NCI-H128 (cell line): Measurements from ENCODE around the gene FAM174A.
"Not testable (repeated sequence)": the region's sequence is repeated elsewhere in the genome, so short reads cannot be mapped to it uniquely, and the experiment has no call there.

Source experiments
- DNase-seq: peaks from one replicate; lab custom pipeline; 2025; ENCODE audit not compliant: unreplicated experiment; lab: John Stamatoyannopoulos, UW

The FAM174A gene

GRCh38 chr5:100575815-100576214 lies 40.6 kb downstream of the FAM174A start:
- no peak for DNase-seq

DNA sequence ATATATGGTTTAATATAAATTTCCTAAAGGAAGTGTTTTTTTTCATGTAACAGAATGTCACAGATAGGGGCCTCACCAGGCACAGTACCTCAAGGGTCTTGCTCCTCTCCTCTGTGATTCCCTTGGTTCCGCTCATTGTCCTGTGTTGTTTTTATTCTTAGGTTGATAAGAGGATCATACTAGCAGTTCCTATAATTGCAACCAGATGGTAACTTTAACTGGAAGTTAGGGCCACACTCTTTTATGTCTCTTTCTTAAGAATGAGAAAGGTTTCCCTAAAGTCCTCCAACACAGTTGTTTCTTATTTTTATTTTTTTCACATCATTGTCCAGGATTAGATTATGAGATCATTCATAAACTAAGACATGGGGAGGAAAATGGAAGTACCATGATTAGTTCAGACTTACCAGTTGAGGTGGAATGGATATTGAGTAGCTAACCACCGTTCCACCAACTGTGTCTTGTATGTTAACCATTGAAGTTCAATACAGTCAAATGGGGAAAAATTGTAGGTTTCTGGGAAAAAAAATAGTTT lies 41.1 kb downstream of the FAM174A start:
- no peak for DNase-seq

GRCh38 chr5:100577506-100577905 lies 42.3 kb downstream of the FAM174A start:
- DNase-seq: no peak

GRCh38 chr5:100584069-100584468 lies 48.9 kb downstream of the FAM174A start:
- no peak for DNase-seq

DNA sequence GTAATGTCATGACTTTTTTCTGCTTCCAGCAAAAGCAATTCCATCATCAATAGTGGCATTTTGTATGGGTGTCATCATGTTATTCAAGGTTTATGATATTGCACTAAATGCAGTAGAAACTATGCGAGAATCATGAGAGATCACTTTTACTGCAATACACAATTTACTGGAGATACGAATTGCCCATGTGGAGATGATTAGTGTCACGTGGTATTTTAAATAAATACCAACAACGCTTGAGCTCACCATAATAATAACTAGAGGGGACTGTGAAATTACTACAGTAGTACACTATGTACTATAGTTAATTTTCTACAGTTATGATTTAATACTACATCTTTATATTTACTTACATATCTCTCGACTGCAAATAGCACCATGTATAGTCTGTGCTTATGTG lies 49.7 kb downstream of the FAM174A start:
- no peak for DNase-seq

DNA sequence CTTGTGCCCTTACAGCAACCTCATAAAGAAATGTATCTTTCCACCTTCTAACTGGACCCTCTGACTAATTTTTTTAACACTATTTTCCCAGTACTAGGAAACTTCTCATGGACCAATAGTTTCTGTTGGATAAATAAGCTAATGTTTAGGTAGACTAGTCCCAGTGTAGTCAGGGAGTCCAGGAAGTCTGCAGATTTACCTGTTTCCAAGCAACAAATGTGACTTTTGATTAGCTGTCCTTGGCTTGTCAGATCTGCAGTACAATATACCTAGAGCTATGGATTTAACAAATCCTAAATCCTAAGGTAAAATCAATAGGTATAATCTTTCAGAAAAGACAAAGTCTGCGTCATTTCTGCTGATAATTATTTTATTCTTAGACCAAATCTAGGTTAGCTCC lies 55.7 kb downstream of the FAM174A start:
- no peak for DNase-seq

DNA sequence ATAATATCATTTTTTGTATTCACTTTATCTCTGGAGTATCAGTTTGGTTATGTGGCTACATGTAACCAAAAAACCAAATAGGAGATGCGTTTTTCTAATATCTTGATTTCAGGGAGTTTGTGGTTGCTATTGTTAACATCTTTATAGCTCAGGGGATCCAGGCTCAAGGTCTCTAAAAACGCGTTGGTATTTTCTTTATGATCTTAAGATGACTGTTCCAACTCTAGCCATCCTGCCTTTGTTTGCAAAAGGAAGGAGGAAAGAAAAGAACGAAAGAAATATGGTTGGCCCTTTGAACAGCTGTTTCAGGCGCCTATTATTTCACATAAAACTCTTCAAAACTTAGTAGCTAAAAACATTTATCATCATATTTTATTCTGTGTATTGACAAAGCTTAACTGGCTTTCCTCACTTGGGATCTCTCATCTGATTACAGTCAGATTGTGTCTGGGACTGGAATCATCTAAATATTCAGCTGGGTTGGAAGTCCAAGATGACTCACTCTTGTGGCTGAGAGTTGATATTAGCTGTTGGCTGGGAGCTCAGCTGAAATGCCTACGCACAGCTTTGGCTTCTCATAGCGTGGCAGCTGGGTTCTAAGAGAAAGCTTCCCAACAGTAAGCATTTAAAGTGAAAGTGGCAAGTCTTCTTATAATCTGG lies 60.1 kb downstream of the FAM174A start:
- no peak for DNase-seq

- DNase-seq: no peak
These were observed 60.6 kb downstream of the FAM174A start for GRCh38 chr5:100595812-100596173.

- DNase-seq: no peak
These were observed 63.3 kb downstream of the FAM174A start for GRCh38 chr5:100598446-100598845.

- no peak for DNase-seq
These were observed 65.3 kb downstream of the FAM174A start for GRCh38 chr5:100600298-100600994.

- no peak for DNase-seq
These were observed 68.0 kb downstream of the FAM174A start for GRCh38 chr5:100603141-100603540.

DNA sequence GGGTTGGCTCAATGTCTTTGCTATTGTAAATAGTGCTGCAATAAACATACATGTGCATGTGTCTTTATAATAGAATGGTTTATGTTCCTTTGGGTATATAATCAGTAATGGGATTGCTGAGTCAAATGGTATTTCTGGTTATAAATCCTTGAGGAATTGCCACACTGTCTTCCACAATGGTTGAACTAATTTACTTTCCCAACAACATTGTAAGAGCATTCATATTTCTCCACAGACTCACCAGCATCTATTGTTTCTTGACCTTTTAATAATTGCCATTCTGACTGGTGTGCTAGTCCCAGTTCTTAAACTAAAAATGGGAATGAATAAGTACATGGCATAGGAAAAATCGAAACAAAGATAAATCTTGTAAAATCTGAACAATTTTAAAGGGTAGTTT lies 68.8 kb downstream of the FAM174A start:
- not testable (repeated sequence) for DNase-seq

DNA sequence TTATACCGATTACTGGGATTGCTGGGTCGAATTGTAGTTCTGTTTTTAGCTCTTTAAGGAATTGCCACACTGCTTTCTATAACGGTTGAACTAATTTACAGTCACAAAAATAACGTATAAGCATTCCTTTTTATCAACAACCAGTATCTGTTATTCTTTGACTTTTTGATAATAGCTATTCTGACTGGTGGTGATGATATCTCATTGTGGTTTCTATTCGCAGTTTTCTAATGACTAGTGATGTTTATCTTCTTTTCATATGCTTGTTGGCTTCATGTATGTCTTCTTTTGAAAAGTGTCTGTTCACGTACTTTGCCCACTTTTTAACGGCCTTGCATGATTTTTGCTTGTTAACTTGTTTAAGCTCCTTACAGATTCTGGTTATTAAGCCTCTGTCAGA lies 74.4 kb downstream of the FAM174A start:
- no peak for DNase-seq

GRCh38 chr5:100614308-100614707 lies 79.1 kb downstream of the FAM174A start:
- no peak for DNase-seq

GRCh38 chr5:100615362-100615761 lies 80.2 kb downstream of the FAM174A start:
- no peak for DNase-seq

GRCh38 chr5:100616291-100616690 lies 81.1 kb downstream of the FAM174A start:
- no peak for DNase-seq

DNA sequence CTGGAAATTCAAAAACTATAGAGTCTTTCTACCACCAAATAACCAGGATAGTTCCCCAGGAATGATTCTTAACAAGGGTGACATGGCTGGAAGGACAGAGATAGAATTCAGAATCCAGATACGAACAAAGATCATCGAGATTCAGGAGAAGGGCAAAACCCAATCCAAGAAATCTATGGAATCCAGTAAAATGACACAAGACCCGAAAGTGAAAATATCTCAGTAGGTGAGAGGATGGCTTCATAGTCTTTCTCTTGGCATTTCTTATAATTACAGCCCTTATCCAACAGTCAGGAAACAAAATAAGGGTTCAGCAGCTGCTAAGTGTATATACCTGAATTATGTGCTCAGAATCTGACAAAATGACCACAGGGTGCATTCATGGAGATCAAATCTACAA lies 81.8 kb downstream of the FAM174A start:
- no peak for DNase-seq

GRCh38 chr5:100623719-100624118 lies 88.5 kb downstream of the FAM174A start:
- no peak for DNase-seq

- DNase-seq: no peak
These were observed 99.9 kb downstream of the FAM174A start for GRCh38 chr5:100634937-100635534.
